Naive B cell (primary cell): ENCODE data around the gene SNRPD1. TPM values are rescaled to one million over a fixed set of nuclear protein-coding genes. Genes with fewer than 3 reads are reported as not detected.
A peak's percentile ranks its signal among the peaks of the same experiment; 100 is the strongest.
"Not testable (repeated sequence)": the region's sequence is repeated elsewhere in the genome, so short reads cannot be mapped to it uniquely, and the experiment has no call there.

ENCODE experiments used
- ATAC-seq, 2 donors: fragments of 150-1000 bp; cut with Tn5 transposase; 2 replicates each; pipeline ENCODE4 v1.10.0; 2021; ENCODE audit warnings: low read depth in 2 of 2, mild to moderate bottlenecking in 2 of 2, moderate library complexity in 2 of 2
- DNase-seq: peaks from one replicate; pipeline ENCODE4 v3.0.0; 2022
- H3K27ac Mint-ChIP-seq, 6 donors: one replicate each; pipeline ENCODE4 v1.8.0; 2020 to 2022; ENCODE audit warnings: mild to moderate bottlenecking in 6 of 6, mixed read lengths in 6 of 6, moderate library complexity in 5 of 6, inconsistent platforms in 2 of 6
- H3K27me3 Mint-ChIP-seq, 3 donors: one replicate each; pipeline ENCODE4 v1.8.0; 2021 to 2022; ENCODE audit warnings: mixed read lengths in 3 of 3, mild to moderate bottlenecking in 1 of 3
- H3K36me3 Mint-ChIP-seq, 2 donors: one replicate each; pipeline ENCODE4 v1.8.0; 2020 to 2022; ENCODE audit warnings: mixed read lengths in 2 of 2, inconsistent platforms in 1 of 2, mild to moderate bottlenecking in 1 of 2
- H3K4me1 Mint-ChIP-seq, 3 donors: one replicate each; pipeline ENCODE4 v1.8.0; 2020 to 2022; ENCODE audit warnings: mixed read lengths in 3 of 3, inconsistent platforms in 1 of 3, mild to moderate bottlenecking in 1 of 3, moderate library complexity in 1 of 3
- H3K4me3 Mint-ChIP-seq, 8 donors: one replicate each; pipeline ENCODE4 v1.8.0; 2020 to 2022; ENCODE audit warnings: mild to moderate bottlenecking in 8 of 8, mixed read lengths in 8 of 8, moderate library complexity in 8 of 8, inconsistent platforms in 2 of 8
- H3K9me3 Mint-ChIP-seq, 7 donors: one replicate each; pipeline ENCODE4 v1.8.0; 2020 to 2022; ENCODE audit warnings: mixed read lengths in 7 of 7, mild to moderate bottlenecking in 5 of 7, inconsistent platforms in 2 of 7, moderate library complexity in 1 of 7
- polyA plus RNA-seq, 6 donors: library from polyadenylated mRNA; unstranded; fragments of 300-500 nt; fragmentation: Illumina TruSeq; gene quantifications; one replicate each; pipeline ENCODE4 v1.2.3, GENCODE V29; 2021; ENCODE audit warnings: low read depth in 6 of 6

The SNRPD1 gene
- polyA plus RNA-seq = 10 to 100 TPM; 46.7 to 95.9 (median 88.3) TPM

DNA sequence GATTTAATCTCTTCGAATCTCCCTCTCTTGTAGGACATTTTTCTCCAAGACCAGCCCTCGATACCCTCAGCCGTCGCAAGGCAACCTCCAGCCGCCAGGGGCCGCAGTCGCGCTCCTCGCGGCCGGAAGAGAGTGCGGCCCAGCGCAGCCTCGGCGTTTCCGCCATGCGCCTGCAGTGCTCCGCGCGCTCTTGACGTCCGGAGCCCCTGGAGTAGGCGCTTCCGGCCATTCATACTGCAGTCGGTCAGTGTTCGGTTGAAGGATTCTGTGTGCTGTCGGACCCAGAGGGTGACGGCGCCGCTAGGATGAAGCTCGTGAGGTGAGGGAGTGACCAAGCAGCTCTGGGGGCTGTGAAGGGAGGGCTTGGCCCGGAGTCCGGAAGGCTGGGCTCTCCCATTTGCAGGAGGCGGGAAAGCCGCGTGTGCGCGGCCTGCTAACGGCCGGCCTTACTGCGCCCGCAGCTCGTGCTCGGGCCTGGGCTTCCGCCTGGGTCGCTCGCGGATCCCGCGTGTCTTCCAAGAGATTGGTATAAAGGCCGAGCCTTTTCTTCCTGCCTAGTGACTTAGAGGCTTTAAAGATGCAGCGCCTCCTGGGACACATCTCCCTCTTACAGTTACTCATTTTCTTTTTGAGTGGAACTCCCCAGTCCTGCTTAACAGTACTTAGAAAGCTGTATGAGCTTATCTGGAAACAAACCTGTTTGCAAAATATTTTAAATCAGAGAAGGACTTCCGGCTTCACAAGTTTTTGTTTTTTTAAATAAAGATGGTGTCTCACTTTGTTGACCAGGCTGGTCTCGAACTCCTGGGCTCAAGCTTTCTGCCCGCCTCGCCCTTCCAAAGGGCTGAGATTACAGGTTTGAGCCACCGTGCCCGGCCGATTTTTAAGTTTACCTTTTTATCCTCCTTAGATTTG lies at the start of gene SNRPD1:
SNRPD1 (plus strand) TSS at position 190 of the 915 bp plus-strand sequence; CDS start at position 306, 116 bp downstream.
- peaks cover 0 to 4% of the 10 kb centered on the region in 2 donors for H3K36me3 Mint-ChIP-seq
- peak within 1 kb of the TSS; percentile 96 to 100 (median 99) for H3K4me3 Mint-ChIP-seq
- peaks cover 14 to 54% (median 40%) of the 10 kb centered on the region in 3 donors for H3K4me1 Mint-ChIP-seq
- DNase-seq (peak; percentile 88), ATAC-seq (peak; percentile 96)
- H3K9me3 Mint-ChIP-seq = peaks cover 0 to 2% (median 0%) of the 10 kb centered on the region in 7 donors
- H3K27me3 Mint-ChIP-seq = no peaks in the 10 kb centered on the region
- peak within 1 kb of the TSS; percentile 93 to 99 (median 99) for H3K27ac Mint-ChIP-seq

DNA sequence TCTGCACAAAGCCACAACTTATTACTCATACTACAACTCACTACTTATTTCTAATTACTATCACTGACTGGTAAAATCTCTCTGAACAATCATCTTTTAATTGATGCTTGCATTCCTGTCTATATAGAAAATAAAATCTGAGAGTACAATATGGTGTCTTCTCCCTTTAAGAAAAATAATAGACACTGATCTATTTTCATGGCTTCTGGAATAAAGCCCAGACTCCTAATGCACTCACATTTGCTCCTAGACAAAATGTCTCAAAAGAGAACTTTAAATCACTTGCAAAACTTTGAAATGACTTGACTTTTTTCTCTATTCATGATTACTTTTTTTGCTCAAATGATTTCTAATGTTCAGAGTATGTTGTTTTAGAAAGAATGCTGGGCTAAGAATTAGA lies 40.3 kb upstream of the SNRPD1 start:
- H3K4me1 Mint-ChIP-seq = peaks cover 0 to 3% (median 0%) of the 10 kb centered on the region in 3 donors
- ATAC-seq = no peak
- no peak for DNase-seq
- H3K27me3 Mint-ChIP-seq = no peaks in the 10 kb centered on the region
- no peak overlapping the region for H3K4me3 Mint-ChIP-seq
- H3K27ac Mint-ChIP-seq = peak overlapping the region in 2 of 6 donors; percentile 42 to 63
- H3K9me3 Mint-ChIP-seq = no peaks in the 10 kb centered on the region
- H3K36me3 Mint-ChIP-seq = peaks cover 15 to 30% of the 10 kb centered on the region in 2 donors

DNA sequence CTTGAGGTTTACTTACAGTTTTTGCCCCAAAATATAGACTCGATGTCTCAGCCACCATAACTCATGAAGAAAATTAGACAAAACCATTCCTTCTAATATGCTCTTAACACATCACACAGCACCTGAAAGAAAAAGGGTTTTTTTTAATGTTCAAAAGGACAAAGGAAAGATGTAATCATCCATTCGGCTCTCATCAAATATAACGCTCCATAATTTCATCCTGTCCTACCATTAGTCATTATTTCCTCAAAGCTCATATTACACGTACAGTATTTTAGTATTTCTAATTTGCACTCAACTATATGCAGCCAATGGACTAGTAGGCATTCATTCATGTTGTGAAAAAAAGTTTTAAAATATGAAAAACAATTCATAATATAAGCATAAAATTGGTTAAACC lies 36.5 kb upstream of the SNRPD1 start:
- H3K9me3 Mint-ChIP-seq = no peaks in the 10 kb centered on the region
- DNase-seq = no peak
- no peaks in the 10 kb centered on the region for H3K27me3 Mint-ChIP-seq
- no peak overlapping the region for H3K27ac Mint-ChIP-seq
- peaks cover 27 to 40% of the 10 kb centered on the region in 2 donors for H3K36me3 Mint-ChIP-seq
- peaks cover 4 to 10% (median 8%) of the 10 kb centered on the region in 3 donors for H3K4me1 Mint-ChIP-seq
- no peak for ATAC-seq
- no peak overlapping the region for H3K4me3 Mint-ChIP-seq

DNA sequence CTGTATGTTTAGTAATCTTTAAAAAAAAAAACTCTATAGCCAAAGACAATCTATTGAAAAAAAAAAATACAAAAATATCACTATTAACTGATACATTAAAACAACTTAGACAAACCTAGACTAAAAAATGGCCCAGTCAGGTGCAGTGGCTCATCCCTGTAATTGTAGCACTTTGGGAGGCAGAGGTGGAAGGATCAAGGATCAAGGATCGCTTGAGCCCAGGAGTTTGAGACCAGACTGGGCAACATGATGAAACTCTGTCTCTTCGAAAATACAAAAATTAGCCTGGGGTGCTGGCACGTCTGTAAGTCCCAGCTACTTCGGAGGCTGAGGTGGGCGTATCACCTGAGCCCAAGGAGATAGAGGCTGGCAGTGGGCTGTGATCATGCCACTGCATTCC lies 27.7 kb upstream of the SNRPD1 start:
- Mint-ChIP-seq H3K4me1 (peaks cover 9 to 18% (median 17%) of the 10 kb centered on the region in 3 donors), H3K27ac (peak overlapping the region in 3 of 6 donors; percentile 33 to 63 (median 54))

DNA sequence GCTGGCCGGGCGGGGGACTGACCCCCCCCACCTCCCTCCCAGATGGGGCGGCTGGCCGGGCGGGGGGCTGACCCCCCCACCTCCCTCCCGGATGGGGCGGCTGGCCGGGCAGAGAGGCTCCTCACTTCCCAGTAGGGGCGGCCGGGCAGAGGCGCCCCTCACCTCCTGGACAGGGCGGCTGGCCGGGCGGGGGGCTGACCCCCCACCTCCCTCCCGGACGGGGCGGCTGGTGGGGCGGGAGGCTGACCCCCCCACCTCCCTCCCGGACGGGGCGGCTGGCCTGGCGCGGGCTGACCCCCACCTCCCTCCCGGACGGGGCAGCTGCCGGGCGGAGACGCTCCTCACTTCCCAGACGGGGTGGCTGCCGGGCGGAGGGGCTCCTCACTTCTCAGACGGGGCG lies 19.8 kb upstream of the SNRPD1 start:
- H3K27me3 Mint-ChIP-seq, H3K9me3 Mint-ChIP-seq, DNase-seq, H3K36me3 Mint-ChIP-seq, ATAC-seq, H3K27ac Mint-ChIP-seq, H3K4me3 Mint-ChIP-seq: not testable (repeated sequence)
- peaks cover 15 to 39% (median 21%) of the 10 kb centered on the region in 3 donors for H3K4me1 Mint-ChIP-seq

More for the DNA sequence above, 27.7 kb upstream of the SNRPD1 start:
- Mint-ChIP-seq H3K36me3 (peaks cover 0 to 4% of the 10 kb centered on the region in 2 donors), H3K4me3 (no peak overlapping the region), H3K27me3 (no peaks in the 10 kb centered on the region), H3K9me3 (no peaks in the 10 kb centered on the region)
- DNase-seq (no peak), ATAC-seq (no peak)

DNA sequence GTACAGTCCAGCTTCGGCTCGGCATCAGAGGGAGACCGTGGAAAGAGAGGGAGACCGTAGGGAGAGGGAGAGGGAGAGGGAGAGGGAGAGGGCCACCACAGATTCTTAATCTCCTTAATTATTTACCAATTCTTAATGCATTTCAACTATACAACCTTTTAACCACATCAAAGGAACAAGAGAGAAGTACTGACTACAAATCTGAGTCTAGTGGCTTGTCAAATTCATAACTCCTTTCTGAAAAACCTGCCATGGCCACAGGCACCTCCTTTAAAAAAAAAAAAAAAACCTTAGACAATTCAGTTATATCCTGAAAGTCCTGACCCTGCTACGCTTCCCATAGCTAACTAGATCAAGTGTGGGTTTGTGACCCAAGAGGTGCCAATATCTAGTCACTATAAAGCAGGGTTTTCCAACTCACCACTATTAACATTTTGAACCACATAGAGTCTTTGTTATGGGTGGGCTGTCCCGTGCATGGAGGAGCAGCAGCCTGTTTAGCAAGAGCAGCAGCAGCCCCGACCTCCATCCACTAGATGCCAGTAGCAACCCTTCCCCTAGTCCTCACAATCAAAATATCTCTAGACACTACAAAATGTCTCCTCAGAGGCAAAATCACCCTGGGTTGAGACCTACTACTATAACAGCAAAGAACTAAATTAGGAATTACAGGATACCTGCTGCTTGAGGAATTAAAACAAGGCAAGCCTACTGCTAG lies 18.4 kb upstream of the SNRPD1 start:
- no peak overlapping the region for H3K4me3 Mint-ChIP-seq
- H3K9me3 Mint-ChIP-seq = no peaks in the 10 kb centered on the region
- H3K27me3 Mint-ChIP-seq = no peaks in the 10 kb centered on the region
- ATAC-seq = no peak
- no peak for DNase-seq
- peaks cover 0 to 3% of the 10 kb centered on the region in 2 donors for H3K36me3 Mint-ChIP-seq
- H3K4me1 Mint-ChIP-seq = peaks cover 20 to 43% (median 25%) of the 10 kb centered on the region in 3 donors
- H3K27ac Mint-ChIP-seq = peak overlapping the region in 2 of 6 donors; percentile 15 to 16

DNA sequence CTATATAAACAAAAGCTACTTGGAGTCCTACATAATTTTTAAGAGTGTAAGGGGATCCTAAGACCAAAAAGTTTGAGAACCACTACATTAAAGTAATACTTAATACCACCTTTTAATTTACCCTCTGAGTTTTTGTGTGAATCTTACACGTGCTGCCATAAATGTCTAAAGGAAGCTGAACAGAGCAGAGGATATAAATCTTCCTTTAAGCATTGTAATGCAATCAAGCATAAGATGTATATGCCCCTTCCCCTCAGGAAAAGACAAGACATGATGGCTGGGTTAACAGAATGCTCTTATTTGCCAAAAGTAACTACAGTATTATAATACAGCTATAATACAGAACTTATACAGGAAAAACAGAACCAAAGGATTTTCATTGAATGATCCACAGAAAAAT lies 14.5 kb upstream of the SNRPD1 start:
- no peaks in the 10 kb centered on the region for H3K9me3 Mint-ChIP-seq
- H3K4me3 Mint-ChIP-seq = peak overlapping the region in 2 of 8 donors; percentile 8 to 94
- peaks cover 27 to 56% (median 47%) of the 10 kb centered on the region in 3 donors for H3K4me1 Mint-ChIP-seq
- DNase-seq (no peak), ATAC-seq (no peak)
- peak overlapping the region in 2 of 6 donors; percentile 20 to 21 for H3K27ac Mint-ChIP-seq
- no peaks in the 10 kb centered on the region for H3K27me3 Mint-ChIP-seq
- no peaks in the 10 kb centered on the region for H3K36me3 Mint-ChIP-seq

DNA sequence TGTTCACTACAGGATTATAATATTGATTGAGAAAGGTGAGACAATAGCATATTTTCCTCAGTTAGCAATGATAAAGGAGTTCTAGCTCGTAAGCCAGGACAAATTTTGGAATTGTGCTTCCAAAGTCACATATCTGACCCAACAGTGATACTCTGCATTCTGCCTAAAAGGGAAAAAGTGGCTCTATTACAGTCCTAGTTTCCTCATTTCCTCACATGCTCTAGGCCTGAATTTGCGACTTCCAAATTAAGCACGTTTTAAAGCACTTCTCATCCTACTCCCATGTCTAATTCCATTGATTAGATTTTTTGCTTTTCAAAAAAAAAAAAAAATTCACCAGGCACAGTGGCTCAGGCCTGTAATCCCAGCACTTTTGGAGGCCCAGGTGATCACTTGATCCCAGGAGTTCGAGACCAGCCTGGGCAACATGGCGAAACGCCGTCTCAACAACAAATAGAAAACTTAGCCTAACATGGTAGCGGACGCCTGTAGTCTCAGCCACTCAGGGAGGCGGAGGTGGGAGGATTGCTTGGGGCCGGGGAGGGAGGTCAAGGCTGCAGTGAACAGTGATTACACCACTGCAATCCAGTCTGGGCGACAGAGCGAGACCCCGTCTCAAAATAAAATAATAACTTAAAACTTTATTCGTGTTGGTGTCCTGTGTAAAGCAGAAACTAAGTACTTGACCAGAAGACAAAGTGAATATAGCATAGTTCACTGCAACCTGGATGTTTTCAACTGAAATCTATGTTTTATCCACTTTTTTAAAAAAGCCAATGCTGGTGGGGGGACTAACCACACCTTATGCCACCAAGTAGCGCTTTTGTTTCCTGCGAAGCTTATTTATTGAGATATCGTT lies 13.2 kb upstream of the SNRPD1 start:
- Mint-ChIP-seq H3K4me3 (peak overlapping the region; percentile 89 to 100 (median 96)), H3K27me3 (no peaks in the 10 kb centered on the region), H3K36me3 (no peaks in the 10 kb centered on the region), H3K4me1 (peaks cover 27 to 56% (median 45%) of the 10 kb centered on the region in 3 donors), H3K9me3 (no peaks in the 10 kb centered on the region), H3K27ac (peak overlapping the region; percentile 98 to 100 (median 99))
- ATAC-seq (no peak), DNase-seq (no peak)

DNA sequence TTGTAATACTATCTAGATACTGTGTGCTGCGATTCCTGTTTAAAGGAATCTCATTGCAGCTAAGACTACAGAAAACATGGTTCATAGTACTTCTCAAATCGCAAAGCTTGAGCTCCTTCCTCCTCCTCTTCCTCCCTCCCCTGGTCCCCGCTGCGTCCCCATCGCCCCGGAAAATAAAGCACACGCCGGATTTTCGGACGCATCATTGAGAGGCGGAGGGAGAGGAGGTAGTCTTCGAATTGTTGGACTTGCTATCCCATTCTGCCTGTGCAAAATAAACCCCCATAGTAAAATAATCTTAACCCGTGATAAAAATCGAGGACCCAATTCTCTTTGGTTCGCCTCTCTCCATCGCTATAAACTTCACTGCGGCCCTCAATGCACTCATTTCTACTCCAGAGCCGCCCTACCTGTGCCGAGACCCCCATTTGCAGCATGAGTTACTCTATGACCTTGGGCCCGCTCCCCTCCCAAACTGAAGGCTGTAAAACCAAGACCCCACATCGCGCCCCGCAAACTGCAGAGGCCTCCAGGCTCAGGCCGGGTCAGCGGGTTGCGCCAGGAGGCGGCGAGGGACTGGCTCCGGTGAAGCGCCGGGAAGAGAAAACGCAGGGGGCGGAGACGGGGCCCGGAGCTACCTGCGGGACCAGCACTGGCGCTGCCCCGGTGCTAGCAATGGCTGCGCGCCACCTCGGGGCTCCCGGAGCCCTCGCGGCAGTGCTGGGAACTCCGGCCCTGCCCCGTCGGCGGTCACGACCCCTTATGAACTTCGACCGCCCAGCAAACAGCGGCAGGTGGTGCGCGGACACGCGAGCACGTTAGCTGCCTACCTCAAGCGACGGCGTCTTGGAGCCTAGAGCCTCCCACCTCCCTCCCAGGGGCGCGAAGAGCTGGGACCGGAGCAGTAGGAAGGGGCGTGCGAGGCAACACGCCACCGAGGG lies 12.3 kb upstream of the SNRPD1 start:
- H3K4me3 Mint-ChIP-seq = peak overlapping the region; percentile 89 to 100 (median 96)
- H3K27me3 Mint-ChIP-seq = no peaks in the 10 kb centered on the region
- no peaks in the 10 kb centered on the region for H3K9me3 Mint-ChIP-seq
- peak overlapping the region; percentile 98 to 100 (median 99) for H3K27ac Mint-ChIP-seq
- H3K4me1 Mint-ChIP-seq = peaks cover 27 to 53% (median 40%) of the 10 kb centered on the region in 3 donors
- peak; percentile 27 for DNase-seq
- ATAC-seq = peak; percentile 48 to 53
- H3K36me3 Mint-ChIP-seq = no peaks in the 10 kb centered on the region

DNA sequence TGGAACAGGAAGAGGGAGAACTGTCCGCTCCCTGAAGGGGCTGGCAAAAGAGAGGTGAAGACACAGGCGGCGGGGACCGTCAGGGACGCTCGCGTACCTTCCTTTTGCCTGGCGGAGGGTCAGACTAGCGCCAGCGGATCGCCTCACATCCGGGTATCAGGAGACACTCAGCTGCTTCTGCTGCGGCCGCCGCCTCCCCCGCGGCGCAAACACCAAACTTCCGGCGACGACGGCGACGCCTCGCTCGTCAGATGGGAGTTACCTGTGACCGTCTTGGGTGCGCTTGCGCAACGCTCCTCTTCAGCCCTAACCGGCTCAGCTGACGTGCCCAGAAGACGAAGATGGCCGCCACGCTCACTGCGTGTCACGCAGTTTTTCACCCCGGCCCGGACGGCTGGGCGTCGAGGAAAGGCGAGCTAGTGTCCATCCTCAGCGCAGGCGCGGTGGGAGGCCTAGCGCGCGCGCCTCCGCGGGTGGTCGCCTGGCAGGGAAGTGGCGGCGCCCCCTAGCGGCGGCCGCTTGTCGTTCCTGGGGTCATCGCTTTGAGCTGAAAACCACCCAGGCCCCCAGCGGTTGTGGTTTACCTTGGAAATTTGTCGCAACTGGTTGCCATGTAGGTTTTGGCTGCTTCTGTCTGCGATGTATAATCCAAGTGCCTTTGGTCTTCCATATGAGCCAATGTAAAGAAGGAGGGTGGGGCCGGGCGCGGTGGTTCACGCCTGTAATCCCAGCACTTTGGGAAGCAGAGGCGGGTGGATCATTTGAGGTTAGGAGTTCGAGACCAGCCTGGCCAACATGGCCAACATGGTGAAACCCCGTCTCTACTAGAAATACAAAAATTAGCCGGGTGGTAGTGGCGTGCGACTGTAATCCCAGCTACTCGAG lies 11.3 kb upstream of the SNRPD1 start, which contains the start of gene ESCO1:
ESCO1 (minus strand) TSS at position 179 of the 885 bp plus-strand sequence. CDS start 25,861 bp downstream, outside the sequence.
- Mint-ChIP-seq H3K4me1 (peaks cover 27 to 52% (median 40%) of the 10 kb centered on the region in 3 donors), H3K27ac (peak within 1 kb of the TSS; percentile 98 to 100 (median 99)), H3K27me3 (no peaks in the 10 kb centered on the region), H3K36me3 (no peaks in the 10 kb centered on the region), H3K9me3 (no peaks in the 10 kb centered on the region), H3K4me3 (peak within 1 kb of the TSS; percentile 89 to 100 (median 96))
- ATAC-seq = peak; percentile 77 to 79
- DNase-seq = peak; percentile 96

DNA sequence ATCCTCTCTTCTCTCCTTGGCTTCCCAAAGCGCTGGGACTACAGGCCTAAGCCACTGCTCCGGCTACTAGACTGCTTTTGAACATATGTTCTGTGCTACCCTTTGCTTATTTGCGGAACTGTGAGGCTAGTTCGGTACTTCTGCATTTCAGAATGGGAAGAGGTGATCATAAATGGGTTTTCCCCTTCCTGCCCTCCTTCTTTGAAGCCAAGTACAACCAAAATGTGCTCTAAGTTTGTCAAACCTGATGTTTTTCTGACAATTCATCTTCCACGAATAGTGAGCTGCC lies 9.9 kb upstream of the SNRPD1 start:
- DNase-seq = peak; percentile 78
- Mint-ChIP-seq H3K4me1 (peaks cover 27 to 48% (median 40%) of the 10 kb centered on the region in 3 donors), H3K27ac (peak overlapping the region; percentile 98 to 100 (median 99)), H3K9me3 (no peaks in the 10 kb centered on the region), H3K27me3 (no peaks in the 10 kb centered on the region), H3K4me3 (peak overlapping the region; percentile 73 to 98 (median 88)), H3K36me3 (no peaks in the 10 kb centered on the region)
- ATAC-seq = peak; percentile 37 to 39
